Brain microvascular endothelial cell (primary cell): ENCODE data around the gene MLEC.

Experiments used
- DNase-seq: peaks from one replicate; pipeline ENCODE4 v3.0.0-alpha.2; 2020
- H3K27ac ChIP-seq: fragments of 250-450 bp; sonication (Bioruptor Pico); 2 replicates; pipeline ENCODE4 v1.5.1; 2020; ENCODE audit warnings: mild to moderate bottlenecking, moderate library complexity
- H3K27me3 ChIP-seq: fragments of 250-450 bp; sonication (Bioruptor Pico); replicated peaks from 2 replicates; pipeline ENCODE4 v1.5.1; 2020; ENCODE audit warnings: mild to moderate bottlenecking
- H3K36me3 ChIP-seq: fragments of 250-450 bp; sonication (Bioruptor Pico); replicated peaks from 2 replicates; pipeline ENCODE4 v1.5.1; 2020; ENCODE audit warnings: mild to moderate bottlenecking
- H3K4me3 ChIP-seq: 2 replicates; pipeline ENCODE4 v1.5.1; 2011; ENCODE audit warnings: low read depth, mild to moderate bottlenecking, control low read depth, low read length, moderate library complexity
- CTCF ChIP-seq: IDR thresholded peaks from 2 replicates; pipeline ENCODE4 v1.5.1; 2011; ENCODE audit warnings: low read depth, mild to moderate bottlenecking, moderate library complexity, low read length, control low read depth, inconsistent platforms; ENCODE audit errors: missing control alignments
- in situ Hi-C: cut with HindIII; loops from 2 replicates; pipeline ENCODE4 v1.10.0; 2017; ENCODE audit warnings: low sequenced_read_pairs, low pct_ligation_motif_present

Gene MLEC

GRCh38 chr12:120720987-120721801, 34.2 kb downstream of the MLEC start:
- no peak for TF ChIP-seq CTCF
- Histone ChIP-seq H3K27me3 (no peaks in the 10 kb centered on the region), H3K4me3 (no peak overlapping the region), H3K27ac (no peak overlapping the region), H3K36me3 (peaks cover 46% of the 10 kb centered on the region)
- in situ Hi-C loops: no loop called here
- DNase-seq: no peak

DNA sequence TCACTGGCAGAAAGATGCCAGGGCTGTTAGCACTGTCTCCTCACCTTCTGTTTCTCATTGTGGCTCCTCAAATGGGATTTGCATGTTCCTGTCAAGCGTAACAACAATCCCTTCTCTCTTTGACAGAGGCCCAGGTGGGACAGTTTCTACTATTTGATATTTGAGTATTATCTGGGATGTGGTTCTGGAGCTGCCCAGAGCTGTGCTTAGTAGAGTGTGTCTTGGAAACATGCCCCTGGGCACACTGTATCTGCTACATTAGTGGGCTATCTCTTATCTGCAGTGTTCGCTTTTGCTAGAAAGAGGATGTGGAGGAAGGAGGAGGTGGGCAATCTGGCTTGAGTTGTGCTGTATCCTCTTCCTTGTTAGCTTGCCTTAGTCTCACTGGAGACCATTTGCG, 34.9 kb downstream of the MLEC start:
- H3K27ac ChIP-seq: no peak overlapping the region
- in situ Hi-C loops: no loop called here
- no peak for TF ChIP-seq CTCF
- H3K36me3 ChIP-seq: peaks cover 39% of the 10 kb centered on the region
- no peaks in the 10 kb centered on the region for H3K27me3 ChIP-seq
- H3K4me3 ChIP-seq: no peak overlapping the region
- no peak for DNase-seq

GRCh38 chr12:120722784-120723183, 35.8 kb downstream of the MLEC start:
- no peaks in the 10 kb centered on the region for H3K27me3 ChIP-seq
- H3K27ac ChIP-seq: no peak overlapping the region
- H3K36me3 ChIP-seq: peaks cover 35% of the 10 kb centered on the region
- DNase-seq: no peak
- no peak overlapping the region for H3K4me3 ChIP-seq
- in situ Hi-C loops: no loop called here
- TF ChIP-seq CTCF: no peak

- peaks cover 22% of the 10 kb centered on the region for H3K36me3 ChIP-seq
- in situ Hi-C loops: no loop called here
- DNase-seq: no peak
- H3K27me3 ChIP-seq: no peaks in the 10 kb centered on the region
- TF ChIP-seq CTCF: no peak
- H3K4me3 ChIP-seq: no peak overlapping the region
- no peak overlapping the region for H3K27ac ChIP-seq
Measured at GRCh38 chr12:120724720-120725119, 37.8 kb downstream of the MLEC start.

DNA sequence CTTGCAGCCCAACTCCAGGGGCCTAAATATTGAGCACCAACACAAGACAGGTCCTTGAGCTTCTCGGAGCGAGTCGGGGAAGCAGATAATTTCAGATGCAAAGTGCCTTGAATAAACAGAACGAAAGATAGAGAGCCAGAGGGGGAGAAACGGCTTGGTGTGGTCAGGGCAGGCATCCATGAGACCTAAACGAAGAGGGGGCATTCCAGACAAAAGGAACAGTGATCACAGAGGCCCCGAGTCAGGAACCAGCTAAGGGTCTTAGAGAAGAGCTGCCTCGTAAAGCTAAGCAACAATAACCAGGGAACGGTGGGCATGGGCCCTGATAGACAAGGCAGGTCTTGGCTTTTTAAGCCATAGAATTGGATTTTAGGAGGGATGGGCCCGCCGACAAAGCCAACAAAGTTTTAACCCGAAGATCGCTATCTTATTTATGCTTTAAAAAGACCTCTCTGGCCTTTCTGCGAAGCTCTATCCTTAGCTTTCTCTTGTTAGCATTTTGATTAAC, 38.3 kb downstream of the MLEC start:
- DNase-seq: no peak
- no peaks in the 10 kb centered on the region for H3K27me3 ChIP-seq
- peaks cover 17% of the 10 kb centered on the region for H3K36me3 ChIP-seq
- no peak for TF ChIP-seq CTCF
- H3K27ac ChIP-seq: no peak overlapping the region
- in situ Hi-C loops: no loop called here
- H3K4me3 ChIP-seq: peak overlapping the region; percentile 59
